ENCODE data around the gene ZNF718.
"Not testable (repeated sequence)": the region's sequence is repeated elsewhere in the genome, so short reads cannot be mapped to it uniquely, and the experiment has no call there.

The ZNF718 gene

DNA sequence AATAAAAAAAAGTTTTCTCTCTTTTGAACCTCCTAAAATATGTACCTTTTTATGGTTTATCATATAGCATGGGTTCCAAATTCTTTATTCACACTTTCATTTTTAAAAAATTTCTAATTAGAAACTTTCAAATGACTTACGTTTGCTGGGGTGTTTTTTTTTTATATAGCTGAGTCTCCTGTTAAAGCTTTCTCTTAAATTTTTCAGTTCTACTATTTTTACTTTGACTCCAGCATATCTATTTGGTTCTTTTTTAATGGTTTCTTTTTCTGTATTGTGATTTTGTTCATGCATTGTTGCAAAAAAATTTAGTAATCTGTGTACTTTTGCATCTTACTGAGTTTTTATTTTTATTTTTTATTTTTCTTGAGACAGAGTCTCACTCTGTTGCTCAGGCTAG lies 22.3 kb downstream of the ZNF718 start:
- no peak overlapping the region for H3K4me3 ChIP-seq (replicated peaks; ENCODE audit: low read depth, low read length)
- DNase-seq (ENCODE audit: low read depth) = no peak
- TF ChIP-seq, protein P1, sequence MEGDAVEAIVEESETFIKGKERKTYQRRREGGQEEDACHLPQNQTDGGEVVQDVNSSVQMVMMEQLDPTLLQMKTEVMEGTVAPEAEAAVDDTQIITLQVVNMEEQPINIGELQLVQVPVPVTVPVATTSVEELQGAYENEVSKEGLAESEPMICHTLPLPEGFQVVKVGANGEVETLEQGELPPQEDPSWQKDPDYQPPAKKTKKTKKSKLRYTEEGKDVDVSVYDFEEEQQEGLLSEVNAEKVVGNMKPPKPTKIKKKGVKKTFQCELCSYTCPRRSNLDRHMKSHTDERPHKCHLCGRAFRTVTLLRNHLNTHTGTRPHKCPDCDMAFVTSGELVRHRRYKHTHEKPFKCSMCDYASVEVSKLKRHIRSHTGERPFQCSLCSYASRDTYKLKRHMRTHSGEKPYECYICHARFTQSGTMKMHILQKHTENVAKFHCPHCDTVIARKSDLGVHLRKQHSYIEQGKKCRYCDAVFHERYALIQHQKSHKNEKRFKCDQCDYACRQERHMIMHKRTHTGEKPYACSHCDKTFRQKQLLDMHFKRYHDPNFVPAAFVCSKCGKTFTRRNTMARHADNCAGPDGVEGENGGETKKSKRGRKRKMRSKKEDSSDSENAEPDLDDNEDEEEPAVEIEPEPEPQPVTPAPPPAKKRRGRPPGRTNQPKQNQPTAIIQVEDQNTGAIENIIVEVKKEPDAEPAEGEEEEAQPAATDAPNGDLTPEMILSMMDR (IDR thresholded peaks at IDR 0.05; ENCODE audit: low read length, missing control alignments) = no peak

- TF ChIP-seq, protein P1 (IDR thresholded peaks at IDR 0.05; ENCODE audit: low read length, missing control alignments) = no peak
- no peak overlapping the region for H3K4me3 ChIP-seq (replicated peaks; ENCODE audit: low read depth, low read length)
- no peak for DNase-seq (ENCODE audit: low read depth)
Observed at GRCh38 chr4:147233-147632, 22.9 kb downstream of the ZNF718 start.

DNA sequence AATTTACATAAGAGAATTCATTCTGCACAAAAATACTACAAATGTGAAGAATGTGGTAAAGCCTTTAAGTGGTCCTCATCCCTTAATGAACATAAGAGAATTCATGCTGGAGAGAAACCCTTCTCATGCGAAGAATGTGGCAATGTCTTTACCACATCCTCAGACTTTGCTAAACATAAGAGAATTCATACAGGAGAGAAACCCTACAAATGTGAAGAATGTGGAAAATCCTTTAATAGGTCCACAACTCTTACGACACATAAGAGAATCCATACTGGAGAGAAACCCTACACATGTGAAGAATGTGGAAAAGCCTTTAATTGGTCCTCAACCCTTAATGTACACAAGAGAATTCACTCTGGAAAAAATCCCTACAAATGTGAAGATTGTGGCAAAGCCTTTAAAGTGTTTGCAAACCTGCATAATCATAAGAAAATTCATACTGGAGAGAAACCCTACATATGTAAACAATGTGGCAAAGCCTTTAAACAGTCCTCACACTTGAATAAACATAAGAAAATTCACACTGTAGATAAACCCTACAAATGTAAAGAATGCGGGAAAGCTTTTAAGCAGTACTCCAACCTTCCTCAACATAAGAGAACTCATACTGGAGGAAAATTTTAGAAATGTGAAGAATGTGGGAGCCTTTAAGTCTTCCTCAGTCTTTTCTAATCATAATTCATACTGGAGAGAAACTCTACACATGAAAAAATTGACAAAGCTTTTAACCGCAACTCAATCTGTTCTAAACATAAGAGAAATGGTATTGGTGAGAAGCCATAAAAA lies 37.4 kb downstream of the ZNF718 start:
- no peak for DNase-seq (ENCODE audit: low read depth)
- TF ChIP-seq, protein P1 (IDR thresholded peaks at IDR 0.05; ENCODE audit: low read length, missing control alignments) = no peak
- H3K4me3 ChIP-seq (replicated peaks; ENCODE audit: low read depth, low read length) = no peak overlapping the region

GRCh38 chr4:169640-170039 lies 45.3 kb downstream of the ZNF718 start:
- not testable (repeated sequence) for DNase-seq (ENCODE audit: low read depth); H3K4me3 ChIP-seq (replicated peaks; ENCODE audit: low read depth, low read length)

DNA sequence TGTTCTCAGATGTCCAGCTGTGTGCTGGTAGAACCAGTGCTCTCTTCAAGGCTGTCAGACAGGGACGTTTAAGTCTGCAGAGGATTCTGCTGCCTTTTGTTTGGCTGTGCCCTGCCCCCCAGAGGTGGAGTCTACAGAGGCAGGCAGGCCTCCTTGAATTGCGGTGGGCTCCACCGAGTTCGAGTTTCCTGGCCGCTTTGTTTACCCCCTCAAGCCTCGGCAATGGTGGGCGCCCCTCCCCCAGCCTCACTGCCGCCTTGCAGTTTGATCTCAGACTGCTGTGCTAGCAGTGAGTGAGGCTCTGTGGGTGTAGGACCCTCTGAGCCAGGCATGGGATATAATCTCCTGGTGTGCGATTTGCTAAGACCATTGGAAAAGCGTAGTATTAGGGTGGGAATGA lies 47.0 kb downstream of the ZNF718 start:
- H3K4me3 ChIP-seq (replicated peaks; ENCODE audit: low read depth, low read length); DNase-seq (ENCODE audit: low read depth): not testable (repeated sequence)

- TF ChIP-seq, protein P1 (IDR thresholded peaks at IDR 0.05; ENCODE audit: low read length, missing control alignments) = no peak
- no peak overlapping the region for H3K4me3 ChIP-seq (replicated peaks; ENCODE audit: low read depth, low read length)
- DNase-seq (ENCODE audit: low read depth) = no peak
Observed at GRCh38 chr4:173666-174314, 49.5 kb downstream of the ZNF718 start.

DNA sequence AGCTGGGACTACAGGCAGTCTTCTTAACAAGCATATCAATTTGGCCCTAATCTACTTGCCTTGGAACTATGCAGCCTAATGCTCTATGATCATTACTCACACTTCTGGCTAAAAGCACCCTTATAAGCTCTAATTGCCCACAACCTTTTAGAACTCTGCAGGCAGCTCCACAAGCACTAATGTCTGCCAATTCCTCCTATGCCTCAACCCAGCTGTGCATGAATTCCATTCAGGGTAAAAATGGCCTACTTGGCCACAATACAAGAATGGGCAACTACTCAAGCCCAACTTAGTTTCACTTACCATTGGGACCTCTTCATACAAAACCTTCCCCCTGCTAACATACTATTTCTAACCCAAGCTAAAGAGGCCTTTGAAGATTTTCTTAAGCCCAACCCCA lies 51.7 kb downstream of the ZNF718 start:
- TF ChIP-seq, protein P1 (IDR thresholded peaks at IDR 0.05; ENCODE audit: low read length, missing control alignments) = no peak
- DNase-seq (ENCODE audit: low read depth) = no peak
- H3K4me3 ChIP-seq (replicated peaks; ENCODE audit: low read depth, low read length) = no peak overlapping the region

DNA sequence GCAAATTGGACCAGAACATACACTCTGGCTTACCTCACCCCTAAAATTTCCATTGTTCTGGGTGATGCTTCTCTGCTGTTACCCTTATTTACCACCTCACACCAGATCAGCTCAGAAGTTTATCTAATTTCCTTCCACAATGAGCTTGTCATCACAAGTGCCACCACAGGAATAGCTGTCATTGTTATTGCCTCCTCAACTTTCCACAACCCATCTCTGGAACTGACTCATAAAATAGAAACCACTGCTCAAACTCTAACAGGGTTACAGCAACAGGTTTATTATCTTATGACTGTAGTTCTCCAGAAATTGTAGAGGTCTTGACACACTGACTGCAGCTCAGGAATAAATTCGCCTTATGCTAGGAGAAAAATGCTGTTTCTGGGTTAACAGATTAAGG lies 52.7 kb downstream of the ZNF718 start:
- TF ChIP-seq, protein P1 (IDR thresholded peaks at IDR 0.05; ENCODE audit: low read length, missing control alignments) = no peak
- DNase-seq (ENCODE audit: low read depth) = no peak
- no peak overlapping the region for H3K4me3 ChIP-seq (replicated peaks; ENCODE audit: low read depth, low read length)

DNA sequence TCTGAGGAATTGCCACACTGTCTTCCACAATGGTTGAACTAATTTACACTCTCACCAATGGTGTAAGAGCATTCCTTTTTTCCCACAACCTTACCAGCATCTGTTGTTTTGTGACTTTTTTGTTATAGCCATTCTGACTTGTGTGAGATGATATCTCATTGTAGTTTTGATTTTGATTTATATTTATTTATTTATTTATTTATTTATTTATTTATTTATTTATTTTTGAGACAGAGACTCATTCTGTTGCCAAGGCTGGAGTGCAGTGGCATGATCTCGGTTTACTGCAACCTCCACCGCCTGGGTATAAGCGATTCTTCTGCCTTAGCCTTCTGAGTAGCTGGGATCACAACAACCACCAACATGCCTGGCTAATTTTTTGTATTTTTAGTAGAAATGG lies 57.9 kb downstream of the ZNF718 start:
- not testable (repeated sequence) for H3K4me3 ChIP-seq (replicated peaks; ENCODE audit: low read depth, low read length); DNase-seq (ENCODE audit: low read depth)
